Loucy (cell line): ENCODE results near the gene SEPHS1.
A peak's percentile ranks its signal among the peaks of the same experiment; 100 is the strongest.

ENCODE experiments used
- H2AFZ ChIP-seq: fragments of 200-600 bp; sonication (generic); 2 replicates; pipeline ENCODE4 v1.6.0; 2016; ENCODE audit warnings: antibody characterized with exemption, mild to moderate bottlenecking, low read length, moderate library complexity
- H3F3A ChIP-seq: fragments of 200-600 bp; 2 replicates; pipeline ENCODE4 v1.6.0; 2016; ENCODE audit warnings: antibody characterized with exemption, low read depth, mild to moderate bottlenecking
- H3K27me3 ChIP-seq: fragments of 200-600 bp; sonication (generic); 2 replicates; pipeline ENCODE4 v1.6.1; 2014; ENCODE audit warnings: low read length, mild to moderate bottlenecking; ENCODE audit not compliant: insufficient read depth, poor library complexity, severe bottlenecking
- H3K36me3 ChIP-seq: fragments of 200-600 bp; sonication (generic); 2 replicates; pipeline ENCODE4 v1.6.1; 2016; ENCODE audit warnings: low read length; ENCODE audit not compliant: insufficient read depth
- H3K4me1 ChIP-seq: fragments of 200-600 bp; sonication (generic); 2 replicates; pipeline ENCODE4 v1.5.1; 2014; ENCODE audit warnings: low read length, mild to moderate bottlenecking; ENCODE audit not compliant: insufficient read depth, poor library complexity, severe bottlenecking
- H3K4me2 ChIP-seq: fragments of 200-600 bp; sonication (generic); 2 replicates; pipeline ENCODE4 v1.6.0; 2014; ENCODE audit warnings: antibody characterized with exemption, low read length, low read depth, mild to moderate bottlenecking; ENCODE audit not compliant: poor library complexity, severe bottlenecking
- H3K4me3 ChIP-seq: fragments of 200-600 bp; sonication (generic); 2 replicates; pipeline ENCODE4 v1.5.1; 2014; ENCODE audit warnings: low read length, mild to moderate bottlenecking, mixed read lengths; ENCODE audit not compliant: poor library complexity, severe bottlenecking
- H3K79me2 ChIP-seq: fragments of 200-600 bp; sonication (generic); 2 replicates; pipeline ENCODE4 v1.6.1; 2014; ENCODE audit warnings: low read length; ENCODE audit not compliant: insufficient read depth
- H3K9ac ChIP-seq: fragments of 200-600 bp; sonication (generic); 2 replicates; pipeline ENCODE4 v1.6.0; 2014; ENCODE audit warnings: mild to moderate bottlenecking, low read depth, low read length, moderate library complexity; ENCODE audit not compliant: poor library complexity, severe bottlenecking
- H3K9me2 ChIP-seq: fragments of 200-600 bp; sonication (generic); replicated peaks from 2 replicates; pipeline ENCODE4 v1.6.1; 2016; ENCODE audit warnings: low read depth, low read length, mixed read lengths
- H3K9me3 ChIP-seq: fragments of 200-600 bp; sonication (generic); 2 replicates; pipeline ENCODE4 v1.6.1; 2014; ENCODE audit warnings: mild to moderate bottlenecking, antibody characterized with exemption, low read length, low read depth; ENCODE audit not compliant: insufficient read depth
- H4K20me1 ChIP-seq: fragments of 200-600 bp; sonication (generic); 2 replicates; pipeline ENCODE4 v1.6.0; 2014; ENCODE audit warnings: antibody characterized with exemption, low read length, mild to moderate bottlenecking; ENCODE audit not compliant: insufficient read depth, poor library complexity, severe bottlenecking
- CTCF ChIP-seq: fragments of 200-600 bp; sonication (generic); conservative IDR thresholded peaks from 2 replicates; pipeline ENCODE4 v1.5.1; 2014; ENCODE audit warnings: mild to moderate bottlenecking, antibody characterized with exemption, low read length
- EZH2phosphoT487 ChIP-seq: fragments of 200-600 bp; IDR thresholded peaks from 2 replicates; pipeline ENCODE4 v1.6.1; 2018; ENCODE audit warnings: antibody characterized with exemption, mild to moderate bottlenecking, moderate library complexity, borderline replicate concordance

The SEPHS1 gene

GRCh38 chr10:13271552-13272163 is 76.4 kb downstream of the SEPHS1 start:
- Histone ChIP-seq H2AFZ (peak overlapping the region; percentile 78), H3K9me2 (no peaks in the 10 kb centered on the region), H3K9me3 (no peaks in the 10 kb centered on the region), H3K79me2 (no peaks in the 10 kb centered on the region), H3K4me3 (no peak overlapping the region), H3F3A (no peaks in the 10 kb centered on the region), H3K9ac (no peak overlapping the region), H3K4me1 (peaks cover 5% of the 10 kb centered on the region), H3K36me3 (no peaks in the 10 kb centered on the region), H3K4me2 (peak overlapping the region; percentile 17), H4K20me1 (no peaks in the 10 kb centered on the region), H3K27me3 (no peaks in the 10 kb centered on the region)
- peak; percentile 74 for TF ChIP-seq CTCF
- TF ChIP-seq EZH2phosphoT487: no peak

DNA sequence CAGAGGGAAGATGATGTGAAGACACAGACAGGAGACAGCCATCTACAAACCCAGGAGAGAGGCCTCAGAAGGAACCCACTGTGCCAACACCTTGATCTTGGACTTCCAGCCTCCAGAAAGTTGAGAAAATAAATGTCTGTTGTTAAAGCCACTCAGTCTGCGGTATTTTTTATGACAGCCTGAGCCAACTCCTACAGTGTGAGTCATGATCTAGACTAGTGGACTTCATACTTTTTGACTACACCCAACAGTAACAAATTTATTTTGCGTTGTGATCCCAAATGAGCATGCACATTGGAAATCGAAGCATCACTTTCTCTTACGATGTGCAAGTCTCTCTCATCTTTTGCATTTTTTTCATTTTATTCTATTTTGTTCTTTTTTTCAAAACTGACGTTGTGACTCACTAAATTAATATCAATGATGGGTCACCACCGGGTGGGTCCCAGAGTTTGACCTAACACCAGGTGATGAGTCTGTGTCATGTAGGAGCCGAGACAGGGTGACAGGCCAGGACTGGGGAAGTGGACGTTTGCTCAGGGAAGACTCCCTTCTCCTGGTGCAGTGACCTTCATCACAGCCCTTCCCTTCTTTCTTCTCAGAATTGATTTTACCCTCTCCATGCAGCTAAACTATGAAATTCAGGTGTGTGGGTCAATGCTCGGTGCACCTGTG is 77.1 kb downstream of the SEPHS1 start:
- peak overlapping the region; percentile 78; the same call in 1 of the 2 replicates for H2AFZ ChIP-seq
- no peaks in the 10 kb centered on the region for H3K9me2 ChIP-seq
- H4K20me1 ChIP-seq: no peaks in the 10 kb centered on the region
- peaks cover 5% of the 10 kb centered on the region for H3K4me1 ChIP-seq
- no peaks in the 10 kb centered on the region for H3K27me3 ChIP-seq
- no peak overlapping the region for H3K4me2 ChIP-seq
- no peaks in the 10 kb centered on the region for H3K9me3 ChIP-seq
- H3K36me3 ChIP-seq: no peaks in the 10 kb centered on the region
- H3K4me3 ChIP-seq: no peak overlapping the region
- no peak for TF ChIP-seq CTCF
- TF ChIP-seq EZH2phosphoT487: no peak
- no peaks in the 10 kb centered on the region for H3F3A ChIP-seq
- H3K9ac ChIP-seq: no peak overlapping the region
- H3K79me2 ChIP-seq: no peaks in the 10 kb centered on the region

GRCh38 chr10:13268841-13269240 is 79.3 kb downstream of the SEPHS1 start:
- H4K20me1 ChIP-seq: no peaks in the 10 kb centered on the region
- TF ChIP-seq EZH2phosphoT487 (no peak), CTCF (no peak)
- peaks cover 5% of the 10 kb centered on the region for H3K4me1 ChIP-seq

More at GRCh38 chr10:13268841-13269240, 79.3 kb downstream of the SEPHS1 start:
- H2AFZ ChIP-seq: no peak overlapping the region
- H3K4me3 ChIP-seq: no peak overlapping the region
- no peak overlapping the region for H3K4me2 ChIP-seq
- H3F3A ChIP-seq: no peaks in the 10 kb centered on the region
- H3K9ac ChIP-seq: no peak overlapping the region
- H3K79me2 ChIP-seq: no peaks in the 10 kb centered on the region
- no peaks in the 10 kb centered on the region for H3K36me3 ChIP-seq
- no peaks in the 10 kb centered on the region for H3K9me3 ChIP-seq
- H3K9me2 ChIP-seq: no peaks in the 10 kb centered on the region
- no peaks in the 10 kb centered on the region for H3K27me3 ChIP-seq
